Measurements from ENCODE around the gene CCDC86. TPM values are rescaled to one million over a fixed set of nuclear protein-coding genes. Genes with fewer than 3 reads are reported as not detected.

Gene CCDC86
- total RNA-seq, 1 experiment from 2014 or later: 53.5 TPM

DNA sequence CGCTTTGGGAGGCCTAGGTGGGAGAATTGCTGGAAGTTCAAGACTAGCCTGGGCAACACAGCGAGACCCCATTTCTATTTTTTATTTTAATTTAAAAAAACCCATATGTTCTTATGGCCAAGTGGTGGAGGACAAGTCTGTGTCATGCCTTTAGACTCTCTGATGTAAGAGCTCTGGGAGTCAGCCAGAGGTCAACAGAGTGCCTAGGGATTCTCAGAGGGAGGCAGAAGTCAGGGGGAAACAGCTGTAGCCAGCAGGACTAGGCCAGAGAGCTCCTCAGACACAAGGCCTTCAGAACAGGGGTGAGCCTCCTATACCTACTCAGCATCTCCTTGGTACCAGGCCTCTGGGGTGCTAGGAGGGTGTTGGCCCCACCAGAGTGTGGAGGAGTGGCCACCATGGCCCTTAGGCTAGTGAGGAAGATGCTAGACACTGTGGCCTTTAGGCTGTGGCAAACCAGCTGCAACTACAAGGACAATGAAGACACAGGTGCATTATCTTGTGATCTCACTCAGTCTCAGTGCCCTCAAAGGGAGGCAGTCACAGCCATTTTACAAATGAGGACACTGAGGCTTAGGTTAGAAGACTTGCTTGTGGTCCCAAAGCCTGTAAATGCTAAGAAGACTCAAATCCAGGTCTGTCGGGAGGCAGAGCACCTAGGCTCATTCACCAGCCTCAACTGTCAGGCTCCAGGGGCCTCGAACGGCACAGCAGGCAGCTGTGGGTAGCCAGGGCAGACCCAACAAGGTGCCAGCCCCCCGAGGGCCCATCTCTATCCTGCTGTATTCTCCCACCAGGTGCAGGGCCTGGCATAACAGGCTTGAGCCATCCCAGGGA is 30.4 kb downstream of the CCDC86 start:
- ATAC-seq (no peak), DNase-seq (ENCODE audit: low spot score) (no peak)
- Mint-ChIP-seq H3K36me3 (no peaks in the 10 kb centered on the region), H3K9me3 (no peaks in the 10 kb centered on the region), H3K27ac (no peak overlapping the region), H3K27me3 (ENCODE audit: low read depth) (no peaks in the 10 kb centered on the region), H3K4me1 (peaks cover 8% of the 10 kb centered on the region), H3K4me3 (no peak overlapping the region)
- POLR2A ChIA-PET: interaction anchor here (0.6 kb wide), 1 partner anchor 527 kb away, joined by 3 read pairs; no protein-coding TSS in a partner anchor
- TF ChIP-seq, protein P1, sequence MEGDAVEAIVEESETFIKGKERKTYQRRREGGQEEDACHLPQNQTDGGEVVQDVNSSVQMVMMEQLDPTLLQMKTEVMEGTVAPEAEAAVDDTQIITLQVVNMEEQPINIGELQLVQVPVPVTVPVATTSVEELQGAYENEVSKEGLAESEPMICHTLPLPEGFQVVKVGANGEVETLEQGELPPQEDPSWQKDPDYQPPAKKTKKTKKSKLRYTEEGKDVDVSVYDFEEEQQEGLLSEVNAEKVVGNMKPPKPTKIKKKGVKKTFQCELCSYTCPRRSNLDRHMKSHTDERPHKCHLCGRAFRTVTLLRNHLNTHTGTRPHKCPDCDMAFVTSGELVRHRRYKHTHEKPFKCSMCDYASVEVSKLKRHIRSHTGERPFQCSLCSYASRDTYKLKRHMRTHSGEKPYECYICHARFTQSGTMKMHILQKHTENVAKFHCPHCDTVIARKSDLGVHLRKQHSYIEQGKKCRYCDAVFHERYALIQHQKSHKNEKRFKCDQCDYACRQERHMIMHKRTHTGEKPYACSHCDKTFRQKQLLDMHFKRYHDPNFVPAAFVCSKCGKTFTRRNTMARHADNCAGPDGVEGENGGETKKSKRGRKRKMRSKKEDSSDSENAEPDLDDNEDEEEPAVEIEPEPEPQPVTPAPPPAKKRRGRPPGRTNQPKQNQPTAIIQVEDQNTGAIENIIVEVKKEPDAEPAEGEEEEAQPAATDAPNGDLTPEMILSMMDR (IDR thresholded peaks at IDR 0.05): no peak
- TF ChIP-seq GABPB1 (CRISPR knock-in tag; IDR thresholded peaks at IDR 0.05): no peak
- CTCF ChIA-PET: interaction anchor here (0.9 to 7.9 kb wide), 9 partner anchors 15 to 109 kb away, joined by 3 to 44 read pairs (median 6); no protein-coding TSS in a partner anchor

DNA sequence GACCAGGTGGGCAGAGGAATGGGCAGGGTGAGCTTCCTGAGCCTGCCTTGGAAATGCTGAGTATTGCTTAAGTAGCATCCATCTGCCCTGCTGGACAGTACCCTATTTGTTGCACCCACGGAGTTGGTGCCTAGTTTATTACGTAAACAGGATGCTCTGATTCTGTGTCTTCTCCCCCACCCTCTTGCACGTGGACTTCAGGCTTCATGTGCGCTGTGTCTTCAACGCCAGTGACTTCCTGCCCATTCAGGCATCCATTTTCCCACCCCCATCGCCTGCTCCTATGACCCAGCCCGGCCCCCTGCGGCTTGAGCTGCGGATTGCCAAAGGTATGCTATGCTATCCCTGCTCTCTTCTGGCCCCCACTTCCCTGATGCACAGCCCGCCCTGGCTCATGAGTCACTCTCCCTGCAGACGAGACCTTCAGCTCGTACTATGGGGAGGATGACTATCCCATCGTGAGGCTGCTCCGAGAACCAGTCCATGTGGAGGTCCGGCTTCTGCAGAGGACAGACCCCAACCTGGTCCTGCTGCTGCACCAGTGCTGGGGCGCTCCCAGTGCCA is 31.1 kb downstream of the CCDC86 start:
- TF ChIP-seq ZNF138 (CRISPR knock-in tag; conservative IDR thresholded peaks at IDR 0.05) (no peak), ELF4 (CRISPR knock-in tag; IDR thresholded peaks at IDR 0.05; ENCODE audit: low read depth) (no peak), ESRRA (CRISPR knock-in tag; IDR thresholded peaks at IDR 0.05; ENCODE audit: borderline replicate concordance) (no peak), FOXK1 (CRISPR knock-in tag; IDR thresholded peaks at IDR 0.05) (no peak), ZNF396 (CRISPR knock-in tag; IDR thresholded peaks at IDR 0.05; ENCODE audit: borderline replicate concordance) (no peak)
- TF ChIP-seq, protein P2, sequence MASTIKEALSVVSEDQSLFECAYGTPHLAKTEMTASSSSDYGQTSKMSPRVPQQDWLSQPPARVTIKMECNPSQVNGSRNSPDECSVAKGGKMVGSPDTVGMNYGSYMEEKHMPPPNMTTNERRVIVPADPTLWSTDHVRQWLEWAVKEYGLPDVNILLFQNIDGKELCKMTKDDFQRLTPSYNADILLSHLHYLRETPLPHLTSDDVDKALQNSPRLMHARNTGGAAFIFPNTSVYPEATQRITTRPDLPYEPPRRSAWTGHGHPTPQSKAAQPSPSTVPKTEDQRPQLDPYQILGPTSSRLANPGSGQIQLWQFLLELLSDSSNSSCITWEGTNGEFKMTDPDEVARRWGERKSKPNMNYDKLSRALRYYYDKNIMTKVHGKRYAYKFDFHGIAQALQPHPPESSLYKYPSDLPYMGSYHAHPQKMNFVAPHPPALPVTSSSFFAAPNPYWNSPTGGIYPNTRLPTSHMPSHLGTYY (CRISPR knock-in tag; IDR thresholded peaks at IDR 0.05): no peak
- TF ChIP-seq, protein P3, sequence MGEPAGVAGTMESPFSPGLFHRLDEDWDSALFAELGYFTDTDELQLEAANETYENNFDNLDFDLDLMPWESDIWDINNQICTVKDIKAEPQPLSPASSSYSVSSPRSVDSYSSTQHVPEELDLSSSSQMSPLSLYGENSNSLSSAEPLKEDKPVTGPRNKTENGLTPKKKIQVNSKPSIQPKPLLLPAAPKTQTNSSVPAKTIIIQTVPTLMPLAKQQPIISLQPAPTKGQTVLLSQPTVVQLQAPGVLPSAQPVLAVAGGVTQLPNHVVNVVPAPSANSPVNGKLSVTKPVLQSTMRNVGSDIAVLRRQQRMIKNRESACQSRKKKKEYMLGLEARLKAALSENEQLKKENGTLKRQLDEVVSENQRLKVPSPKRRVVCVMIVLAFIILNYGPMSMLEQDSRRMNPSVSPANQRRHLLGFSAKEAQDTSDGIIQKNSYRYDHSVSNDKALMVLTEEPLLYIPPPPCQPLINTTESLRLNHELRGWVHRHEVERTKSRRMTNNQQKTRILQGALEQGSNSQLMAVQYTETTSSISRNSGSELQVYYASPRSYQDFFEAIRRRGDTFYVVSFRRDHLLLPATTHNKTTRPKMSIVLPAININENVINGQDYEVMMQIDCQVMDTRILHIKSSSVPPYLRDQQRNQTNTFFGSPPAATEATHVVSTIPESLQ (CRISPR knock-in tag; IDR thresholded peaks at IDR 0.05): no peak
- TF ChIP-seq, protein P4, sequence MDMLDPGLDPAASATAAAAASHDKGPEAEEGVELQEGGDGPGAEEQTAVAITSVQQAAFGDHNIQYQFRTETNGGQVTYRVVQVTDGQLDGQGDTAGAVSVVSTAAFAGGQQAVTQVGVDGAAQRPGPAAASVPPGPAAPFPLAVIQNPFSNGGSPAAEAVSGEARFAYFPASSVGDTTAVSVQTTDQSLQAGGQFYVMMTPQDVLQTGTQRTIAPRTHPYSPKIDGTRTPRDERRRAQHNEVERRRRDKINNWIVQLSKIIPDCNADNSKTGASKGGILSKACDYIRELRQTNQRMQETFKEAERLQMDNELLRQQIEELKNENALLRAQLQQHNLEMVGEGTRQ (CRISPR knock-in tag; IDR thresholded peaks at IDR 0.05): no peak
- TF ChIP-seq, protein P5, sequence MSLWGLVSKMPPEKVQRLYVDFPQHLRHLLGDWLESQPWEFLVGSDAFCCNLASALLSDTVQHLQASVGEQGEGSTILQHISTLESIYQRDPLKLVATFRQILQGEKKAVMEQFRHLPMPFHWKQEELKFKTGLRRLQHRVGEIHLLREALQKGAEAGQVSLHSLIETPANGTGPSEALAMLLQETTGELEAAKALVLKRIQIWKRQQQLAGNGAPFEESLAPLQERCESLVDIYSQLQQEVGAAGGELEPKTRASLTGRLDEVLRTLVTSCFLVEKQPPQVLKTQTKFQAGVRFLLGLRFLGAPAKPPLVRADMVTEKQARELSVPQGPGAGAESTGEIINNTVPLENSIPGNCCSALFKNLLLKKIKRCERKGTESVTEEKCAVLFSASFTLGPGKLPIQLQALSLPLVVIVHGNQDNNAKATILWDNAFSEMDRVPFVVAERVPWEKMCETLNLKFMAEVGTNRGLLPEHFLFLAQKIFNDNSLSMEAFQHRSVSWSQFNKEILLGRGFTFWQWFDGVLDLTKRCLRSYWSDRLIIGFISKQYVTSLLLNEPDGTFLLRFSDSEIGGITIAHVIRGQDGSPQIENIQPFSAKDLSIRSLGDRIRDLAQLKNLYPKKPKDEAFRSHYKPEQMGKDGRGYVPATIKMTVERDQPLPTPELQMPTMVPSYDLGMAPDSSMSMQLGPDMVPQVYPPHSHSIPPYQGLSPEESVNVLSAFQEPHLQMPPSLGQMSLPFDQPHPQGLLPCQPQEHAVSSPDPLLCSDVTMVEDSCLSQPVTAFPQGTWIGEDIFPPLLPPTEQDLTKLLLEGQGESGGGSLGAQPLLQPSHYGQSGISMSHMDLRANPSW (CRISPR knock-in tag; conservative IDR thresholded peaks at IDR 0.05; ENCODE audit: low read depth): no peak
- DNase-seq (ENCODE audit: low spot score) (peak; percentile 54), ATAC-seq (peak; percentile 70)
- ChIA-PET CTCF (interaction anchor here (1.0 to 7.9 kb wide), 5 partner anchors 15 to 110 kb away, joined by 3 to 44 read pairs (median 7); no protein-coding TSS in a partner anchor), POLR2A (interaction anchor here (0.6 to 0.7 kb wide), 2 partner anchors 40 to 526 kb away, joined by 3 read pairs; no protein-coding TSS in a partner anchor)
- Mint-ChIP-seq H3K4me1 (peaks cover 8% of the 10 kb centered on the region), H3K4me3 (no peak overlapping the region), H3K27me3 (ENCODE audit: low read depth) (no peaks in the 10 kb centered on the region), H3K36me3 (no peaks in the 10 kb centered on the region), H3K9me3 (no peaks in the 10 kb centered on the region), H3K27ac (no peak overlapping the region)
